Caco-2 (cell line): ENCODE measurements around the gene SOX5. TPM values are rescaled to one million over a fixed set of nuclear protein-coding genes. Genes with fewer than 3 reads are reported as not detected.

Experiments used
- BruUV-seq: library from RNA; stranded (reverse); fragments of 400-500 nt; replicated peaks from 2 replicates; lab custom pipeline; 2021; lab: Mats Ljungman, UMichigan
- CTCF ChIA-PET: fragments of 300-600 bp; sonication (Branson Sonifier 250); formaldehyde crosslinking; loops from one replicate; lab custom pipeline; 2022; ENCODE audit warnings: antibody characterized with exemption; lab: Charles Lee
- POLR2A ChIA-PET: fragments of 300-600 bp; sonication (Branson Sonifier 250); formaldehyde crosslinking; loops from one replicate; lab custom pipeline; 2022; ENCODE audit warnings: antibody characterized with exemption; lab: Charles Lee
- DNase-seq, 2 experiments: peaks; one replicate each; pipeline versions ENCODE4 v3.0.0 to v3.0.0-alpha.2; 2020 to 2022
- H3K27me3 ChIP-seq: replicated peaks from 2 replicates; pipeline ENCODE4 v1.6.0; 2011; ENCODE audit warnings: low read length; ENCODE audit not compliant: control insufficient read depth, insufficient read depth
- H3K36me3 ChIP-seq: 2 replicates; pipeline ENCODE4 v1.5.1; 2011; ENCODE audit warnings: low read length; ENCODE audit not compliant: control insufficient read depth, insufficient read depth
- H3K4me1 ChIP-seq: fragments of 250-450 bp; sonication (Bioruptor Pico); 2 replicates; pipeline ENCODE4 v1.5.1; 2020; ENCODE audit warnings: mild to moderate bottlenecking
- H3K4me3 ChIP-seq: 2 replicates; pipeline ENCODE4 v1.5.1; 2011; ENCODE audit warnings: low read depth, mild to moderate bottlenecking, control low read depth, low read length
- H3K9me3 ChIP-seq: fragments of 250-450 bp; sonication (Bioruptor Pico); 2 replicates; pipeline ENCODE4 v1.5.1; 2020; ENCODE audit warnings: mild to moderate bottlenecking, moderate library complexity
- H3K27ac Mint-ChIP-seq: one replicate; pipeline ENCODE4 v1.8.0; 2022; ENCODE audit warnings: mixed read lengths; ENCODE audit not compliant: unreplicated experiment
- H3K27me3 Mint-ChIP-seq: one replicate; pipeline ENCODE4 v1.8.0; 2022; ENCODE audit warnings: mixed read lengths; ENCODE audit not compliant: insufficient read depth, unreplicated experiment
- H3K36me3 Mint-ChIP-seq: one replicate; pipeline ENCODE4 v1.8.0; 2022; ENCODE audit warnings: mild to moderate bottlenecking, mixed read lengths; ENCODE audit not compliant: insufficient read depth, unreplicated experiment
- H3K4me1 Mint-ChIP-seq: one replicate; pipeline ENCODE4 v1.8.0; 2022; ENCODE audit warnings: low read depth, mixed read lengths; ENCODE audit not compliant: unreplicated experiment
- H3K4me3 Mint-ChIP-seq: one replicate; pipeline ENCODE4 v1.8.0; 2022; ENCODE audit warnings: mild to moderate bottlenecking, moderate library complexity, mixed read lengths; ENCODE audit not compliant: unreplicated experiment
- H3K9me3 Mint-ChIP-seq: one replicate; pipeline ENCODE4 v1.8.0; 2022; ENCODE audit warnings: mixed read lengths; ENCODE audit not compliant: unreplicated experiment
- intact Hi-C: fragments of 100-400 bp; cut with micrococcal nuclease; formaldehyde crosslinking; loops from one replicate; pipeline ENCODE4 v1.10.0; 2022; ENCODE audit not compliant: unreplicated experiment
- total RNA-seq: library from RNA; stranded (reverse); gene quantifications from 2 replicates; pipeline ENCODE4 v1.2.3, GENCODE V29; 2022
- TF ChIP-seq, protein P1 (sequence below), 2 experiments: fragments of 200-600 bp in 1 of 2; IDR thresholded peaks; 1 replicate in 1 of 2; 2 replicates in 1 of 2; pipeline versions ENCODE4 v1.5.1 to v1.8.0; 2011 to 2022; ENCODE audit warnings: antibody characterized with exemption in 1 of 2, control low read depth in 1 of 2, inconsistent platforms in 1 of 2, low read depth in 1 of 2, low read length in 1 of 2, mild to moderate bottlenecking in 1 of 2, moderate library complexity in 1 of 2; ENCODE audit not compliant: insufficient read depth in 1 of 2, severe bottlenecking in 1 of 2, unreplicated experiment in 1 of 2

SOX5 gene
- total RNA-seq, 1 experiment from 2014 or later: 15.4 TPM

- Histone ChIP-seq H3K4me1 (no peaks in the 10 kb centered on the region), H3K4me3 (no peak overlapping the region), H3K36me3 (no peaks in the 10 kb centered on the region), H3K9me3 (no peaks in the 10 kb centered on the region), H3K27me3 (no peaks in the 10 kb centered on the region)
- Mint-ChIP-seq H3K27ac (no peak overlapping the region), H3K4me1 (peaks cover 11% of the 10 kb centered on the region), H3K27me3 (no peaks in the 10 kb centered on the region), H3K36me3 (no peaks in the 10 kb centered on the region), H3K4me3 (no peak overlapping the region), H3K9me3 (no peaks in the 10 kb centered on the region)
- TF ChIP-seq, protein P1, sequence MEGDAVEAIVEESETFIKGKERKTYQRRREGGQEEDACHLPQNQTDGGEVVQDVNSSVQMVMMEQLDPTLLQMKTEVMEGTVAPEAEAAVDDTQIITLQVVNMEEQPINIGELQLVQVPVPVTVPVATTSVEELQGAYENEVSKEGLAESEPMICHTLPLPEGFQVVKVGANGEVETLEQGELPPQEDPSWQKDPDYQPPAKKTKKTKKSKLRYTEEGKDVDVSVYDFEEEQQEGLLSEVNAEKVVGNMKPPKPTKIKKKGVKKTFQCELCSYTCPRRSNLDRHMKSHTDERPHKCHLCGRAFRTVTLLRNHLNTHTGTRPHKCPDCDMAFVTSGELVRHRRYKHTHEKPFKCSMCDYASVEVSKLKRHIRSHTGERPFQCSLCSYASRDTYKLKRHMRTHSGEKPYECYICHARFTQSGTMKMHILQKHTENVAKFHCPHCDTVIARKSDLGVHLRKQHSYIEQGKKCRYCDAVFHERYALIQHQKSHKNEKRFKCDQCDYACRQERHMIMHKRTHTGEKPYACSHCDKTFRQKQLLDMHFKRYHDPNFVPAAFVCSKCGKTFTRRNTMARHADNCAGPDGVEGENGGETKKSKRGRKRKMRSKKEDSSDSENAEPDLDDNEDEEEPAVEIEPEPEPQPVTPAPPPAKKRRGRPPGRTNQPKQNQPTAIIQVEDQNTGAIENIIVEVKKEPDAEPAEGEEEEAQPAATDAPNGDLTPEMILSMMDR (IDR thresholded peaks at IDR 0.05; ENCODE audit: insufficient read depth in 1 of 2, low read depth in 1 of 2, low read length in 1 of 2, severe bottlenecking in 1 of 2, unreplicated experiment in 1 of 2): no peak
- intact Hi-C loops: no loop called here
- no TSS peak for BruUV-seq
- no peak for DNase-seq
- ChIA-PET POLR2A (no interaction called here), CTCF (no interaction called here)
These were observed 415.8 kb downstream of the SOX5 start for GRCh38 chr12:23533699-23534098.

DNA sequence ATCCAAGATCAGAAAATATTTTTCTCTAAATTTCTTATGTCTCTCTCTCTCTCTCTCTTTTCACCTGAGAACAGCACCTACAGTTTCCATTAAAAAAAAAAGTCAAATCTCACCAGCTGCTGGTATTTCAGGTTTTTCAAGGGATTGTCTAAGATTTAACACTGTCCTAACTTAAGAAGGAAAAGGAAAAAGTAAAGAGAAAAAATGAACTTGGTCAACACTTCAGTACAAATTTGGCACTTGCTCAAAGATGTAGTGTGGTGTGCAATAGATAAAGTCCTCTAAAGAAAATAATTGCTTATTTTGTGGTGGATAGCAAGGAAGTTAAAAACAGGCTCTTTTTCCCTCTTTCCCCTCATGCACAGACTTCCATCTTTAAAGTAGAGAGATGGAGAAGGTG, 416.2 kb downstream of the SOX5 start:
- BruUV-seq: no TSS peak
- Mint-ChIP-seq H3K27ac (no peak overlapping the region), H3K9me3 (no peaks in the 10 kb centered on the region), H3K36me3 (no peaks in the 10 kb centered on the region), H3K27me3 (no peaks in the 10 kb centered on the region), H3K4me1 (peaks cover 11% of the 10 kb centered on the region), H3K4me3 (no peak overlapping the region)
- DNase-seq: no peak
- POLR2A ChIA-PET: no interaction called here
- H3K27me3 ChIP-seq: no peaks in the 10 kb centered on the region
- H3K4me3 ChIP-seq: no peak overlapping the region
- intact Hi-C loops: no loop called here
- TF ChIP-seq, protein P1 (IDR thresholded peaks at IDR 0.05; ENCODE audit: insufficient read depth in 1 of 2, low read depth in 1 of 2, low read length in 1 of 2, severe bottlenecking in 1 of 2, unreplicated experiment in 1 of 2): no peak
- CTCF ChIA-PET: no interaction called here
- no peaks in the 10 kb centered on the region for H3K4me1 ChIP-seq
- H3K36me3 ChIP-seq: no peaks in the 10 kb centered on the region
- no peaks in the 10 kb centered on the region for H3K9me3 ChIP-seq

DNA sequence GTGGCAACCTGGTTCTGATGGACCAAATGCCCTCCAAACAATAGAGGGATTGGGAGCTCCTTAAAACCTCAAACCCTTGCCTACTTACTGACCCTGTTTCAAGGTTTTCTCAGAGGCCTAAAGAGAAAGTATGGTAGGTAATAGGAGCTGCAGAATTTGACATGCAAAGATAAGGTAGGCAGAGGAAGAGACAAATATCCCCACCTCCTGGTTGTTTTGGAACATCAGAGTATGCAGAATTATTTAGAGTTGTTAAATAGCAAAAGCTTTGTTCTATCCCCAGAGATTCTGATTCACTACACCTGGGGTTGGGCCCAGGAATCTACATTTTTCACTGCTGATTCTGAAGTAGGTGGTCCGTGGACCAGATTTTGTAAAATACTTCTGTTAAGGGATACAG, 421.2 kb downstream of the SOX5 start:
- intact Hi-C loops: loop anchor here (1.0 kb wide), 1 partner anchor 323 kb away; no protein-coding TSS in a partner anchor
- POLR2A ChIA-PET: no interaction called here
- no peak for DNase-seq

More for the DNA sequence above, 421.2 kb downstream of the SOX5 start:
- TF ChIP-seq, protein P1 (IDR thresholded peaks at IDR 0.05; ENCODE audit: insufficient read depth in 1 of 2, low read depth in 1 of 2, low read length in 1 of 2, severe bottlenecking in 1 of 2, unreplicated experiment in 1 of 2): no peak
- Mint-ChIP-seq H3K9me3 (peaks cover 12% of the 10 kb centered on the region), H3K4me3 (no peak overlapping the region), H3K4me1 (peaks cover 2% of the 10 kb centered on the region), H3K36me3 (no peaks in the 10 kb centered on the region), H3K27ac (no peak overlapping the region), H3K27me3 (peaks cover 3% of the 10 kb centered on the region)
- Histone ChIP-seq H3K4me1 (no peaks in the 10 kb centered on the region), H3K9me3 (peaks cover 8% of the 10 kb centered on the region), H3K36me3 (no peaks in the 10 kb centered on the region), H3K4me3 (no peak overlapping the region), H3K27me3 (no peaks in the 10 kb centered on the region)
- CTCF ChIA-PET: no interaction called here
- no TSS peak for BruUV-seq
